GM12874 (cell line): ENCODE results near the gene GALK2.

Experiments used
- TF ChIP-seq, protein P1 (sequence below): IDR thresholded peaks from 2 replicates; pipeline ENCODE4 v1.5.1; 2011; ENCODE audit warnings: low read depth, mild to moderate bottlenecking, control low read depth, low read length, moderate library complexity; ENCODE audit not compliant: insufficient read depth

Gene GALK2

DNA sequence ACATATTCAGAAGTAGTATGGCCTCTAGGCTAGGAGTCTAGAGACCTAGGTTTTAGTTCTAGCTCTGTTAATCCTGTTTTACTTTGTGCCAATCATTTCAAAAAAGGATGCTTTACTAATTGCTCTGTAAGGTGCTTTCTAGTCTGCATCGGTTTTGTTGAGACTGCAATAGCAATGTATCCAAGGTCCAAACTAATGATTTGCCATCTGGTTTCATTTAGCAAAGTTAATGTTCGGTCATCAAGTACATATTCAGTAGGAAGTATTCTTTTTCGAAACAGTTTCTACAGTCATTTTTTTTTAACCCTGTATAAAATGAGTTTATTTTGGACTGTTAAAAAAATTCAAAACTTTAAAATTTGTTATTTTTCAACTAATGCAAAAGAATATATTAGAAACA is 2.0 kb upstream of the GALK2 start:
- TF ChIP-seq, protein P1, sequence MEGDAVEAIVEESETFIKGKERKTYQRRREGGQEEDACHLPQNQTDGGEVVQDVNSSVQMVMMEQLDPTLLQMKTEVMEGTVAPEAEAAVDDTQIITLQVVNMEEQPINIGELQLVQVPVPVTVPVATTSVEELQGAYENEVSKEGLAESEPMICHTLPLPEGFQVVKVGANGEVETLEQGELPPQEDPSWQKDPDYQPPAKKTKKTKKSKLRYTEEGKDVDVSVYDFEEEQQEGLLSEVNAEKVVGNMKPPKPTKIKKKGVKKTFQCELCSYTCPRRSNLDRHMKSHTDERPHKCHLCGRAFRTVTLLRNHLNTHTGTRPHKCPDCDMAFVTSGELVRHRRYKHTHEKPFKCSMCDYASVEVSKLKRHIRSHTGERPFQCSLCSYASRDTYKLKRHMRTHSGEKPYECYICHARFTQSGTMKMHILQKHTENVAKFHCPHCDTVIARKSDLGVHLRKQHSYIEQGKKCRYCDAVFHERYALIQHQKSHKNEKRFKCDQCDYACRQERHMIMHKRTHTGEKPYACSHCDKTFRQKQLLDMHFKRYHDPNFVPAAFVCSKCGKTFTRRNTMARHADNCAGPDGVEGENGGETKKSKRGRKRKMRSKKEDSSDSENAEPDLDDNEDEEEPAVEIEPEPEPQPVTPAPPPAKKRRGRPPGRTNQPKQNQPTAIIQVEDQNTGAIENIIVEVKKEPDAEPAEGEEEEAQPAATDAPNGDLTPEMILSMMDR, result no peak

DNA sequence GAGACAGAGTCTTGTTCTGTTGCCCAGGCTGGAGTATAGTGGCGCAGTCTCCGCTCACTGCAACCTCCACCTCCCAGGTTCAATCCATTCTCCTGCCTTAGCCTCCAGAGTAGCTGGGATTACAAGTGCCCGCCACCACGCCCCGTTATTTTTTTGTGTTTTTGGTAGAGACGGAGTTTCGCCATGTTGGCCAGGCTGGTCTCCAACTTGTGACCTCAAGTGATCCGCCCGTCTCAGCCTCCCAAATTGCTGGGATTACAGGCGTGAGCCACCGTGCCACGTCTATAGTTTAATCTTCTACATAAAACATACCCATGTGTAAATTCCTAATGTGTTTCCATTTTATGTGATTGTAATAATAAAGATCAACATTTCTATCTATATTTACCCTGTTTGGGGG is 1.7 kb downstream of the GALK2 start:
- TF ChIP-seq, protein P1, result no peak

DNA sequence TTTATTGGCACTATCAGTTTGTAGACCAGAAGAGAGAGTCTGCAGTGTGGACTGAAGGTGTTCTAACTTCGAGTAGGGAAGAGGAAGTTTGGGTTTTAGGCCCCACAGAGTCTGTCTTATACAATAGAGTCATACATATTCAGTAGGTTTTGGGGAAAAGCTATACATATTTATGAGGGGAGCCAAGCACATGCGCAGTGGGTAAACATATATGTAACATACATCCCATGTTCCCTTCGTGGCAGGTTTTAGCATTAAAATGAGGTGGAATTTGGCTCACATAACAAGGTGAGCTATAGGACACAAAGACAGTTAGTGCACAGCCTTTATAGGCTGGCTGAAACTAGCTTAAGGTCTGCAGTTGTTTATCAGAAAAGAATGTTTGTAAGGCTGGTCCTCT is 4.9 kb downstream of the GALK2 start:
- TF ChIP-seq, protein P1, result no peak

DNA sequence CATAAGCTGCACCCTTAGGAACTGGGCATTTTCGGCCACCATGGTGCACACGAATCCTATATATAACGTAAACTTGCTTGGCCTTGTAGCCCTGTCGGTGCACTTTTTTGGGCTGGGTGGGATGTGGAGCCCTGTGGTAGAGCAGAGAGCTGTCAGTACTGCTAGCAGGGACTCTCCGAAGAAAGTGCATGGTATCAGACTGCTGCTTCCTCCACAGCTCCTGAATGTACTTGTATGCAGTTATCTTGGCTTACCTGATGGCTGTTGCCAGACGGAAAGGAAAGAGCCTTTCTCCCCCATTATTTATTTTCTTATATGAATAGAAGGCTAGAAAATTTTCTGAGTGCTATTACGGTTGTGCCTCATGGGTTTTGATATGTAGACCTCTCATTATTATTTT is 8.4 kb downstream of the GALK2 start:
- TF ChIP-seq, protein P1, result no peak

DNA sequence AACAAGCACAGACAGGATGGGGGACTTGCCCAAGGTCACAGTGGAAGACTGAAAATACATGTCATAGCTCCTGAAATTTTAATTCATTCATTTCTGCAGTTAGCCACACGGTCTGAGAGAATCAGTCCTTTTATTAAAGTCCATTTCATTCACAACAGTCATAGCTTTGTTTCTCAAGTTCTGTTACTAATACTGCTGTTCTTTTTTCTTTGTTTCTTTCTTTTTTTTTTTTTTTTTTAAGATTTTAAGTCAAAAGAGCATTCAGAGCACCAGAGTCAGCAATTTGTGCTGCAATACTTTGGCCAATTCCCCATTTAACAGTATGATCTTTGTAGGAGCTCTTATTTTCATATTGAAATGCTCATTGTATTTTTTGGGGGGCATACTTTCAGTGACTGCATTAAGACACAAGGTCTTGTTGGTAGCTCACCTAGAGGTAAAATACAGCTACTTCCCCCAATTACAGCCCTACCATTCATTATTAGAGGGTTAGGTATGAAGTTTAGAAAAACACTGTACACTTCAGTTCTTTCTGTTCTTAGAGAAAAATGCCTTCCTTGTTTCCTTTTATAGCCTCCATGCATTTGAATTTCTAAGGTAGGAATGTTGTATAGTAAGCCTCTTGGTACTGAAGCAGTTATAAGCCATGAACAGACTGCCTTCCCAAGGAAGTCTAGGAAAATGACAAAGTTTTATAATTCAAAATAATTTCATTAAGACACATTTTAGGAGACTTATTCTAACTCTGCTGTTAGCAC is 9.6 kb downstream of the GALK2 start:
- TF ChIP-seq, protein P1, result no peak

DNA sequence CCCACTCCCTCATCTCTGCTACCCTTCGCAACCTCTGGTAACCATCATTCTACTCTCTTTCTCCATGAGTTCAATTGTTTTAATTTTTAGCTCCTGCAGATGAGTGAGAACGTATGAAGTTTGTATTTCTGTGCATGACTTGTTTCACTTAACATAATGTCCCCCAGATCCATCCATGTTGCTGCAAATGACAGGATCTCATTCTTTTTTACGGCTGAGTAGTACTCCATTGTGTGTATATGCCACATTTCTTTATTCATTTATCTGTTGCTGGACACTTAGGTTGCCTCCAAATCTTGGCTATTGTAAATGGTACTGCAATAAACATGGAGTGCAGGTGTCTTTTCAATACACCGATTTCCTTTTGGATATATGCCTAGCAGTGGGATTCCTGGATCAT is 12.1 kb downstream of the GALK2 start:
- TF ChIP-seq, protein P1, result no peak

DNA sequence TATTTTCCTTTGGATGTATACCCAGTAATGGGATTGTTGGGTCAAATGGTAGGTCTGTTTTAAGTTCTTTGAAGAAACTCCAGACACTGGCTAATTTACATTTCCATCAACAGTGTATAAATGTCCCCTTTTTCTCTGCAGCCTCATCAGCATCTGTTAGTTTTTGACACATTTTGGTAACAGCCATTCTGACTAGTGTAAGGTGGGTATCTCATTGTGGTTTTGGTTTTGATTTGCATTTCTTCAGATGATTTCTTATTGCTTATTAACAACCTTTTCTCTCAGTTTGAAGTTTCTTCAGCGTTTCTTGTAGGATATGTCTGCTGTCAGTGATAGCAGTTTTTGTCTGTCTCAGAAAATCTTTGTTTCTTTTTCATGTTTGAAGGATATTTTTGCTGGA is 15.4 kb downstream of the GALK2 start:
- TF ChIP-seq, protein P1, result no peak
